Astrocyte of the spinal cord (primary cell): ENCODE measurements around the gene FLNA.
A peak's percentile ranks its signal among the peaks of the same experiment; 100 is the strongest.

Experiments used
- DNase-seq: peaks from one replicate; pipeline ENCODE4 v3.0.0; 2011; ENCODE audit warnings: low read depth, low spot score
- H3K4me3 ChIP-seq: 2 replicates; pipeline ENCODE4 v1.5.1; 2011; ENCODE audit warnings: low read depth, mild to moderate bottlenecking, low read length, moderate library complexity
- in situ Hi-C: cut with HindIII; loops from 2 replicates; pipeline ENCODE4 v1.10.0; 2017; ENCODE audit warnings: low sequenced_read_pairs
- TF ChIP-seq, protein P1 (sequence below): IDR thresholded peaks from 2 replicates; pipeline ENCODE4 v1.5.1; 2012; ENCODE audit warnings: low read depth, mild to moderate bottlenecking, low read length, inconsistent platforms

FLNA gene

DNA sequence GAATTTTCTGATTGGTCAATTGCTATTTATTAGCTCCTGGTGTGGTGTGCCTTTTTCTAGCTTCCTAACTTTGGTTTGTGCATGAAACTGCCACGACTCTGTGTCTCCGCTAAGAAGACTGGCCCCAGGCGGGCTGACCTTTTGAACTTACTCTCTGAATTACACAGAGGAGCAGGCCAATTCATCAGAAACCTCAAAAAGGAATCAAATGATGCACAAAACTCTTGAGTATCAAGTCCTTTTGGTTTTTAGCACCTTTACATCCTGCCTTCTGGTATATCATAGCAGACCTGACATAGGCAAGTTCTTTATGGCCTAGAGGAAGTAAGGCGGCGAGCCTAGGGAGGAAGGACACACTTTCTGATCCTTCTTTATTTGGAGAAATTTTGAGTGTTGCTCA, 61.3 kb downstream of the FLNA start:
- in situ Hi-C loops, result no loop called here
- H3K4me3 ChIP-seq, result no peak overlapping the region
- no peak for DNase-seq
- TF ChIP-seq, protein P1, sequence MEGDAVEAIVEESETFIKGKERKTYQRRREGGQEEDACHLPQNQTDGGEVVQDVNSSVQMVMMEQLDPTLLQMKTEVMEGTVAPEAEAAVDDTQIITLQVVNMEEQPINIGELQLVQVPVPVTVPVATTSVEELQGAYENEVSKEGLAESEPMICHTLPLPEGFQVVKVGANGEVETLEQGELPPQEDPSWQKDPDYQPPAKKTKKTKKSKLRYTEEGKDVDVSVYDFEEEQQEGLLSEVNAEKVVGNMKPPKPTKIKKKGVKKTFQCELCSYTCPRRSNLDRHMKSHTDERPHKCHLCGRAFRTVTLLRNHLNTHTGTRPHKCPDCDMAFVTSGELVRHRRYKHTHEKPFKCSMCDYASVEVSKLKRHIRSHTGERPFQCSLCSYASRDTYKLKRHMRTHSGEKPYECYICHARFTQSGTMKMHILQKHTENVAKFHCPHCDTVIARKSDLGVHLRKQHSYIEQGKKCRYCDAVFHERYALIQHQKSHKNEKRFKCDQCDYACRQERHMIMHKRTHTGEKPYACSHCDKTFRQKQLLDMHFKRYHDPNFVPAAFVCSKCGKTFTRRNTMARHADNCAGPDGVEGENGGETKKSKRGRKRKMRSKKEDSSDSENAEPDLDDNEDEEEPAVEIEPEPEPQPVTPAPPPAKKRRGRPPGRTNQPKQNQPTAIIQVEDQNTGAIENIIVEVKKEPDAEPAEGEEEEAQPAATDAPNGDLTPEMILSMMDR, result no peak

- TF ChIP-seq, protein P1, result no peak
- no peak overlapping the region for H3K4me3 ChIP-seq
- DNase-seq, result no peak
- in situ Hi-C loops, result no loop called here
These were observed 62.3 kb downstream of the FLNA start for GRCh38 chrX:154312116-154312515.

GRCh38 chrX:154310616-154311536, 63.6 kb downstream of the FLNA start:
- no peak for DNase-seq
- H3K4me3 ChIP-seq, result no peak overlapping the region
- TF ChIP-seq, protein P1, result no peak

GRCh38 chrX:154309041-154309775, 65.2 kb downstream of the FLNA start:
- in situ Hi-C loops, result no loop called here
- H3K4me3 ChIP-seq, result no peak overlapping the region
- TF ChIP-seq, protein P1, result no peak
- no peak for DNase-seq

More at GRCh38 chrX:154310616-154311536, 63.6 kb downstream of the FLNA start:
- in situ Hi-C loops, result no loop called here

- DNase-seq, result peak; percentile 18
- no peak overlapping the region for H3K4me3 ChIP-seq
- TF ChIP-seq, protein P1, result peak; percentile 76
- in situ Hi-C loops, result no loop called here
These were observed 66.1 kb downstream of the FLNA start for GRCh38 chrX:154308108-154308946.

GRCh38 chrX:154307202-154307601, 67.2 kb downstream of the FLNA start:
- in situ Hi-C loops, result no loop called here
- TF ChIP-seq, protein P1, result no peak
- no peak for DNase-seq
- no peak overlapping the region for H3K4me3 ChIP-seq
